ENCODE data around the gene IZUMO2.

DNA sequence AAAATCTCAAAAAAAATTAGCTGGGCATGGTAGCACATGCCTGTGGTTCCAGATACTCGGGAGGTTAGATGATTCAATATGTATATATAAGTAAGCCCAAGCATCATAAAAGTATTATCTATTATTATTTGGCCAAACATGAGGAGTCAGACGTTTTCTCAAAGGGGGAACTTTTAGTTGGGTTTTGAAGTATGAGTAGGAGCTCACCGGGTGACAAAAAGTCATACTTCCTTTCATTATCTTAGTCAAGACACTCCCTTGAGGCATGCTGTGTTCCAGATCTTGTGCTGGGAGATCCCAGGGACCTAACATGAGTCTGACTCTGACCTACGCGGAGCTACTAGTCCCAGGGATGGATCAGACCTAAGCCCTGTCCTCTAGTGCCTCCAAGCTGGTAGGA lies 32.1 kb upstream of the IZUMO2 start:
- TF ChIP-seq, protein P1, sequence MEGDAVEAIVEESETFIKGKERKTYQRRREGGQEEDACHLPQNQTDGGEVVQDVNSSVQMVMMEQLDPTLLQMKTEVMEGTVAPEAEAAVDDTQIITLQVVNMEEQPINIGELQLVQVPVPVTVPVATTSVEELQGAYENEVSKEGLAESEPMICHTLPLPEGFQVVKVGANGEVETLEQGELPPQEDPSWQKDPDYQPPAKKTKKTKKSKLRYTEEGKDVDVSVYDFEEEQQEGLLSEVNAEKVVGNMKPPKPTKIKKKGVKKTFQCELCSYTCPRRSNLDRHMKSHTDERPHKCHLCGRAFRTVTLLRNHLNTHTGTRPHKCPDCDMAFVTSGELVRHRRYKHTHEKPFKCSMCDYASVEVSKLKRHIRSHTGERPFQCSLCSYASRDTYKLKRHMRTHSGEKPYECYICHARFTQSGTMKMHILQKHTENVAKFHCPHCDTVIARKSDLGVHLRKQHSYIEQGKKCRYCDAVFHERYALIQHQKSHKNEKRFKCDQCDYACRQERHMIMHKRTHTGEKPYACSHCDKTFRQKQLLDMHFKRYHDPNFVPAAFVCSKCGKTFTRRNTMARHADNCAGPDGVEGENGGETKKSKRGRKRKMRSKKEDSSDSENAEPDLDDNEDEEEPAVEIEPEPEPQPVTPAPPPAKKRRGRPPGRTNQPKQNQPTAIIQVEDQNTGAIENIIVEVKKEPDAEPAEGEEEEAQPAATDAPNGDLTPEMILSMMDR (IDR thresholded peaks at IDR 0.05) = no peak
- no peak for TF ChIP-seq POLR2A (IDR thresholded peaks at IDR 0.05)

All from esophagus squamous epithelium (tissue), 4 donors.